Loucy (cell line): ENCODE results near the gene REL.

ENCODE experiments used
- H2AFZ ChIP-seq: fragments of 200-600 bp; sonication (generic); 2 replicates; pipeline ENCODE4 v1.6.0; 2016; ENCODE audit warnings: antibody characterized with exemption, mild to moderate bottlenecking, low read length, moderate library complexity
- H3F3A ChIP-seq: fragments of 200-600 bp; 2 replicates; pipeline ENCODE4 v1.6.0; 2016; ENCODE audit warnings: antibody characterized with exemption, low read depth, mild to moderate bottlenecking
- H3K27me3 ChIP-seq: fragments of 200-600 bp; sonication (generic); 2 replicates; pipeline ENCODE4 v1.6.1; 2014; ENCODE audit warnings: low read length, mild to moderate bottlenecking; ENCODE audit not compliant: insufficient read depth, poor library complexity, severe bottlenecking
- H3K36me3 ChIP-seq: fragments of 200-600 bp; sonication (generic); 2 replicates; pipeline ENCODE4 v1.6.1; 2016; ENCODE audit warnings: low read length; ENCODE audit not compliant: insufficient read depth
- H3K4me1 ChIP-seq: fragments of 200-600 bp; sonication (generic); 2 replicates; pipeline ENCODE4 v1.5.1; 2014; ENCODE audit warnings: low read length, mild to moderate bottlenecking; ENCODE audit not compliant: insufficient read depth, poor library complexity, severe bottlenecking
- H3K4me2 ChIP-seq: fragments of 200-600 bp; sonication (generic); 2 replicates; pipeline ENCODE4 v1.6.0; 2014; ENCODE audit warnings: antibody characterized with exemption, low read length, low read depth, mild to moderate bottlenecking; ENCODE audit not compliant: poor library complexity, severe bottlenecking
- H3K4me3 ChIP-seq: fragments of 200-600 bp; sonication (generic); 2 replicates; pipeline ENCODE4 v1.5.1; 2014; ENCODE audit warnings: low read length, mild to moderate bottlenecking, mixed read lengths; ENCODE audit not compliant: poor library complexity, severe bottlenecking
- H3K79me2 ChIP-seq: fragments of 200-600 bp; sonication (generic); 2 replicates; pipeline ENCODE4 v1.6.1; 2014; ENCODE audit warnings: low read length; ENCODE audit not compliant: insufficient read depth
- H3K9ac ChIP-seq: fragments of 200-600 bp; sonication (generic); 2 replicates; pipeline ENCODE4 v1.6.0; 2014; ENCODE audit warnings: mild to moderate bottlenecking, low read depth, low read length, moderate library complexity; ENCODE audit not compliant: poor library complexity, severe bottlenecking
- H3K9me2 ChIP-seq: fragments of 200-600 bp; sonication (generic); replicated peaks from 2 replicates; pipeline ENCODE4 v1.6.1; 2016; ENCODE audit warnings: low read depth, low read length, mixed read lengths
- H3K9me3 ChIP-seq: fragments of 200-600 bp; sonication (generic); 2 replicates; pipeline ENCODE4 v1.6.1; 2014; ENCODE audit warnings: mild to moderate bottlenecking, antibody characterized with exemption, low read length, low read depth; ENCODE audit not compliant: insufficient read depth
- H4K20me1 ChIP-seq: fragments of 200-600 bp; sonication (generic); 2 replicates; pipeline ENCODE4 v1.6.0; 2014; ENCODE audit warnings: antibody characterized with exemption, low read length, mild to moderate bottlenecking; ENCODE audit not compliant: insufficient read depth, poor library complexity, severe bottlenecking
- CTCF ChIP-seq: fragments of 200-600 bp; sonication (generic); conservative IDR thresholded peaks from 2 replicates; pipeline ENCODE4 v1.5.1; 2014; ENCODE audit warnings: mild to moderate bottlenecking, antibody characterized with exemption, low read length
- EZH2phosphoT487 ChIP-seq: fragments of 200-600 bp; IDR thresholded peaks from 2 replicates; pipeline ENCODE4 v1.6.1; 2018; ENCODE audit warnings: antibody characterized with exemption, mild to moderate bottlenecking, moderate library complexity, borderline replicate concordance

REL gene

GRCh38 chr2:60867848-60868247 lies 13.5 kb upstream of the REL start:
- H3K36me3 ChIP-seq: no peaks in the 10 kb centered on the region; the same call in 1 of the 2 replicates
- peak overlapping the region; percentile 89 for H2AFZ ChIP-seq
- peak overlapping the region; percentile 5 for H3K4me2 ChIP-seq
- no peaks in the 10 kb centered on the region for H3F3A ChIP-seq
- H3K9ac ChIP-seq: no peak overlapping the region
- H4K20me1 ChIP-seq: no peaks in the 10 kb centered on the region
- no peaks in the 10 kb centered on the region for H3K9me2 ChIP-seq
- TF ChIP-seq CTCF (no peak), EZH2phosphoT487 (no peak)
- no peaks in the 10 kb centered on the region for H3K27me3 ChIP-seq
- H3K4me1 ChIP-seq: peaks cover 17% of the 10 kb centered on the region
- H3K79me2 ChIP-seq: no peaks in the 10 kb centered on the region
- H3K9me3 ChIP-seq: peaks cover 15% of the 10 kb centered on the region; the same call in 1 of the 2 replicates
- peak overlapping the region; percentile 33 for H3K4me3 ChIP-seq

GRCh38 chr2:60868589-60869273 lies 12.6 kb upstream of the REL start:
- Histone ChIP-seq H3F3A (no peaks in the 10 kb centered on the region), H3K4me2 (no peak overlapping the region), H3K9me3 (peaks cover 15% of the 10 kb centered on the region; the same call in 1 of the 2 replicates), H3K79me2 (no peaks in the 10 kb centered on the region), H4K20me1 (no peaks in the 10 kb centered on the region), H3K4me3 (no peak overlapping the region), H2AFZ (no peak overlapping the region), H3K36me3 (no peaks in the 10 kb centered on the region; the same call in 1 of the 2 replicates), H3K27me3 (no peaks in the 10 kb centered on the region), H3K9ac (no peak overlapping the region), H3K4me1 (peaks cover 16% of the 10 kb centered on the region), H3K9me2 (no peaks in the 10 kb centered on the region)
- TF ChIP-seq CTCF (no peak), EZH2phosphoT487 (no peak)

GRCh38 chr2:60872510-60872928 lies 8.9 kb upstream of the REL start:
- H3K9ac ChIP-seq: no peak overlapping the region
- H3K4me1 ChIP-seq: peaks cover 12% of the 10 kb centered on the region
- no peak overlapping the region for H3K4me2 ChIP-seq
- H3K79me2 ChIP-seq: no peaks in the 10 kb centered on the region
- TF ChIP-seq EZH2phosphoT487: no peak
- no peak for TF ChIP-seq CTCF
- H2AFZ ChIP-seq: peak overlapping the region; percentile 55; the same call in 1 of the 2 replicates
- no peaks in the 10 kb centered on the region for H3K9me2 ChIP-seq
- H3F3A ChIP-seq: no peaks in the 10 kb centered on the region
- H3K9me3 ChIP-seq: peaks cover 4% of the 10 kb centered on the region; the same call in 1 of the 2 replicates
- no peaks in the 10 kb centered on the region for H4K20me1 ChIP-seq
- H3K36me3 ChIP-seq: no peaks in the 10 kb centered on the region
- no peak overlapping the region for H3K4me3 ChIP-seq
- no peaks in the 10 kb centered on the region for H3K27me3 ChIP-seq
